Naive thymus-derived CD8-positive, alpha-beta T cell (primary cell): ENCODE data around the gene PYGB. TPM values are rescaled to one million over a fixed set of nuclear protein-coding genes. Genes with fewer than 3 reads are reported as not detected.
"Not testable (repeated sequence)": the region's sequence is repeated elsewhere in the genome, so short reads cannot be mapped to it uniquely, and the experiment has no call there.

ENCODE experiments used
- ATAC-seq, 2 donors: fragments of 150-1000 bp; cut with Tn5 transposase in 1 of 2; sonication (Bioruptor Pico), chemical (Tn5 transposase) in 1 of 2; 1 replicate in 1 of 2; 2 replicates in 1 of 2; pipeline ENCODE4 v1.10.0; 2021; ENCODE audit warnings: mild to moderate bottlenecking in 2 of 2, moderate library complexity in 2 of 2
- POLR2A ChIA-PET: fragments of 350-600 bp; sonication (Branson Sonifier 250); formaldehyde crosslinking; loops from one replicate; lab custom pipeline; 2021; ENCODE audit warnings: antibody characterized with exemption; lab: Charles Lee
- DNase-seq, 10 donors: peaks; one replicate each; pipeline versions ENCODE4 v3.0.0 to v3.0.0-alpha.2; 2020 to 2022
- H3K27ac Mint-ChIP-seq, 10 donors: one replicate each; pipeline ENCODE4 v1.8.0; 2020 to 2022; ENCODE audit warnings: mild to moderate bottlenecking in 10 of 10, mixed read lengths in 10 of 10, moderate library complexity in 4 of 10, inconsistent platforms in 1 of 10
- H3K27me3 Mint-ChIP-seq, 5 donors: one replicate each; pipeline ENCODE4 v1.8.0; 2021 to 2022; ENCODE audit warnings: mixed read lengths in 5 of 5
- H3K36me3 Mint-ChIP-seq, 3 donors: one replicate each; pipeline ENCODE4 v1.8.0; 2020 to 2022; ENCODE audit warnings: mixed read lengths in 3 of 3, mild to moderate bottlenecking in 2 of 3, inconsistent platforms in 1 of 3
- H3K4me1 Mint-ChIP-seq, 4 donors: one replicate each; pipeline ENCODE4 v1.8.0; 2021 to 2022; ENCODE audit warnings: mixed read lengths in 4 of 4
- H3K4me3 Mint-ChIP-seq, 10 donors: one replicate each; pipeline ENCODE4 v1.8.0; 2020 to 2022; ENCODE audit warnings: mild to moderate bottlenecking in 10 of 10, mixed read lengths in 10 of 10, moderate library complexity in 6 of 10, inconsistent platforms in 1 of 10
- H3K9me3 Mint-ChIP-seq, 9 donors: one replicate each; pipeline ENCODE4 v1.8.0; 2020 to 2022; ENCODE audit warnings: mixed read lengths in 9 of 9, mild to moderate bottlenecking in 3 of 9, inconsistent platforms in 1 of 9, moderate library complexity in 1 of 9
- polyA plus RNA-seq, 3 donors: library from polyadenylated mRNA; unstranded; fragments of 300-500 nt; fragmentation: Illumina TruSeq; gene quantifications; one replicate each; pipeline ENCODE4 v1.2.3, GENCODE V29; 2021
- total RNA-seq, 8 experiments: library from RNA in 2 of 8; stranded (reverse) in 2 of 8; gene quantifications; one replicate each; pipeline ENCODE4 v1.2.3 and lab custom pipeline; 2021 to 2026

The PYGB gene
- total and polyA plus RNA-seq, 5 experiments from 2014 or later = 39.9 to 107 (median 54.4) TPM

GRCh38 chr20:25254986-25255680 is 7.2 kb downstream of the PYGB start:
- Mint-ChIP-seq H3K36me3 (peaks cover 0 to 10% (median 0%) of the 10 kb centered on the region in 3 donors), H3K4me3 (peak overlapping the region in 1 of 10 donors; percentile 20), H3K4me1 (peaks cover 38 to 87% (median 77%) of the 10 kb centered on the region in 4 donors), H3K27me3 (no peaks in the 10 kb centered on the region), H3K27ac (peak overlapping the region in 9 of 10 donors; percentile 39 to 93 (median 67)), H3K9me3 (no peaks in the 10 kb centered on the region)
- POLR2A ChIA-PET = no interaction called here
- ATAC-seq (no peak), DNase-seq (peak in 1 of 10 donors; percentile 47)

DNA sequence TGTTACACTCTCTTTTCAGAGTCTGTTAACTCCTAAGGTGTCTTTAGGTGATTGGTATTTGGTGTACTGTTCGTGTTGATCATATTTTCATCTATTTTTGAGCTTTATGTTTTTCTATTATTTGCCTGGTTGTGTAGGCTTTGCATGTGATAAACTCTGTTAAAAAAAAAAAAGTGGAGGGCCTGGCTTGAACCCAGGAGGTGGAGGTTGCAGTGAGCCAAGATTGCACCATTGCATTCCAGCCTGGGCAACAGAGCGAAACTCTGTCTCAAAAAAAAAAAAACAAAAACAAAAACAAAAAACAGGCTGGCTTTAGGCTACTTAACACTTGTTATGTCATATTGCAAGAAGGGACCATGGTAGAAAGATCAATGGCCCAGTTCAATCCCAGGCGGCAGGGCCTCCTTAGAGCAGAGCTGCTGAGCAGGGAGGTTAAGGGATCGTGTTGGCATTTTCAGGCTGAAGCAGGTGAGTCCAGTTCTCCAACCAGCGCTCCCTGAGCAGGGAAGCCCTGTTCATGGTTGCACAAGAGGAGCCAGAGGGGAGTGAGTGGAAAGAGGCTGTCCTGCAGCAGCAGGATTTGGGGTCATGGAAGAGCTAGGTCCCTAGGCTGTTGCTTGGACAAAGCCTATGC is 8.5 kb downstream of the PYGB start:
- POLR2A ChIA-PET = interaction anchor here (0.7 to 2.6 kb wide), 4 partner anchors 57 to 191 kb away, joined by 3 to 9 read pairs (median 4); no protein-coding TSS in a partner anchor
- H3K27me3 Mint-ChIP-seq = no peaks in the 10 kb centered on the region

GRCh38 chr20:25257130-25257529 is 9.2 kb downstream of the PYGB start:
- POLR2A ChIA-PET = interaction anchor here (1.1 to 2.6 kb wide), 4 partner anchors 9 to 192 kb away, joined by 3 to 9 read pairs (median 6); partner anchors contain the start of gene PYGB
- H3K27me3 Mint-ChIP-seq = no peaks in the 10 kb centered on the region
- peaks cover 40 to 86% (median 77%) of the 10 kb centered on the region in 4 donors for H3K4me1 Mint-ChIP-seq
- H3K36me3 Mint-ChIP-seq = peaks cover 0 to 16% (median 3%) of the 10 kb centered on the region in 3 donors
- no peak for ATAC-seq
- H3K9me3 Mint-ChIP-seq = peaks cover 0 to 4% (median 0%) of the 10 kb centered on the region in 9 donors
- DNase-seq = no peak
- H3K27ac Mint-ChIP-seq = peak overlapping the region; percentile 54 to 96 (median 90)
- peak overlapping the region in 3 of 10 donors; percentile 10 to 42 (median 20) for H3K4me3 Mint-ChIP-seq

More for the DNA sequence above, 8.5 kb downstream of the PYGB start:
- H3K9me3 Mint-ChIP-seq = no peaks in the 10 kb centered on the region
- ATAC-seq = no peak
- H3K4me3 Mint-ChIP-seq = peak overlapping the region in 2 of 10 donors; percentile 28 to 41
- H3K27ac Mint-ChIP-seq = peak overlapping the region; percentile 54 to 96 (median 88)
- peaks cover 37 to 86% (median 77%) of the 10 kb centered on the region in 4 donors for H3K4me1 Mint-ChIP-seq
- peaks cover 0 to 12% (median 0%) of the 10 kb centered on the region in 3 donors for H3K36me3 Mint-ChIP-seq
- DNase-seq = no peak

- H3K27ac Mint-ChIP-seq = peak overlapping the region; percentile 87 to 97 (median 94)
- DNase-seq (no peak), ATAC-seq (no peak)
- H3K4me1 Mint-ChIP-seq = peaks cover 40 to 78% (median 70%) of the 10 kb centered on the region in 4 donors
- H3K36me3 Mint-ChIP-seq = peaks cover 0 to 14% (median 3%) of the 10 kb centered on the region in 3 donors
- H3K4me3 Mint-ChIP-seq = peak overlapping the region in 5 of 10 donors; percentile 14 to 83 (median 22)
- H3K27me3 Mint-ChIP-seq = no peaks in the 10 kb centered on the region
- POLR2A ChIA-PET = interaction anchor here (1.1 to 2.6 kb wide), 4 partner anchors 10 to 200 kb away, joined by 4 to 9 read pairs (median 6); partner anchors contain the start of genes ACSS1 and PYGB
- H3K9me3 Mint-ChIP-seq = peaks cover 0 to 4% (median 0%) of the 10 kb centered on the region in 9 donors
Observed at GRCh38 chr20:25257756-25258475, 10.0 kb downstream of the PYGB start.

- peaks cover 43 to 80% (median 71%) of the 10 kb centered on the region in 4 donors for H3K4me1 Mint-ChIP-seq
- peaks cover 0 to 13% (median 3%) of the 10 kb centered on the region in 3 donors for H3K36me3 Mint-ChIP-seq
- peak overlapping the region in 7 of 10 donors; percentile 14 to 85 (median 80) for H3K4me3 Mint-ChIP-seq
- ATAC-seq (no peak), DNase-seq (no peak)
- peaks cover 0 to 4% (median 0%) of the 10 kb centered on the region in 9 donors for H3K9me3 Mint-ChIP-seq
- no peaks in the 10 kb centered on the region for H3K27me3 Mint-ChIP-seq
- POLR2A ChIA-PET = interaction anchor here (1.1 to 3.3 kb wide), 5 partner anchors 10 to 201 kb away, joined by 4 to 61 read pairs (median 8); partner anchors contain the start of genes ACSS1 and PYGB
- H3K27ac Mint-ChIP-seq = peak overlapping the region; percentile 87 to 97 (median 94)
Observed at GRCh38 chr20:25258476-25258805, 10.6 kb downstream of the PYGB start.

- ATAC-seq (no peak), DNase-seq (no peak)
- Mint-ChIP-seq H3K27ac (peak overlapping the region; percentile 87 to 97 (median 95)), H3K4me3 (peak overlapping the region in 8 of 10 donors; percentile 58 to 85 (median 80)), H3K27me3 (no peaks in the 10 kb centered on the region), H3K4me1 (peaks cover 41 to 81% (median 71%) of the 10 kb centered on the region in 4 donors), H3K9me3 (peaks cover 0 to 4% (median 0%) of the 10 kb centered on the region in 9 donors), H3K36me3 (peaks cover 0 to 10% (median 3%) of the 10 kb centered on the region in 3 donors)
- POLR2A ChIA-PET = interaction anchor here (1.1 to 3.3 kb wide), 4 partner anchors 10 to 201 kb away, joined by 4 to 61 read pairs (median 7); partner anchors contain the start of genes ACSS1 and PYGB
Observed at GRCh38 chr20:25258828-25259227, 10.9 kb downstream of the PYGB start.

GRCh38 chr20:25259358-25259757 is 11.5 kb downstream of the PYGB start:
- Mint-ChIP-seq H3K36me3 (peaks cover 0 to 14% (median 8%) of the 10 kb centered on the region in 3 donors), H3K9me3 (peaks cover 0 to 4% (median 0%) of the 10 kb centered on the region in 9 donors), H3K27me3 (no peaks in the 10 kb centered on the region), H3K4me1 (peaks cover 40 to 80% (median 70%) of the 10 kb centered on the region in 4 donors), H3K4me3 (peak overlapping the region; percentile 46 to 85 (median 80)), H3K27ac (peak overlapping the region; percentile 87 to 97 (median 95))
- peak; percentile 15 to 25 for ATAC-seq
- POLR2A ChIA-PET = interaction anchor here (0.6 to 3.3 kb wide), 8 partner anchors 8 to 202 kb away, joined by 3 to 61 read pairs (median 4); partner anchors contain the start of genes ACSS1 and PYGB
- peak in 1 of 10 donors; percentile 55 for DNase-seq

GRCh38 chr20:25259788-25260254 is 11.9 kb downstream of the PYGB start:
- peaks cover 0 to 4% (median 0%) of the 10 kb centered on the region in 9 donors for H3K9me3 Mint-ChIP-seq
- POLR2A ChIA-PET = interaction anchor here (0.6 to 3.3 kb wide), 7 partner anchors 8 to 202 kb away, joined by 3 to 61 read pairs (median 4); partner anchors contain the start of genes ACSS1 and PYGB
- no peaks in the 10 kb centered on the region for H3K27me3 Mint-ChIP-seq
- ATAC-seq (peak; percentile 87 to 88), DNase-seq (peak in 9 of 10 donors; percentile 33 to 84 (median 61))
- peak overlapping the region; percentile 87 to 97 (median 95) for H3K27ac Mint-ChIP-seq
- peak overlapping the region; percentile 46 to 85 (median 80) for H3K4me3 Mint-ChIP-seq
- H3K36me3 Mint-ChIP-seq = peaks cover 0 to 12% (median 11%) of the 10 kb centered on the region in 3 donors
- peaks cover 39 to 76% (median 67%) of the 10 kb centered on the region in 4 donors for H3K4me1 Mint-ChIP-seq

DNA sequence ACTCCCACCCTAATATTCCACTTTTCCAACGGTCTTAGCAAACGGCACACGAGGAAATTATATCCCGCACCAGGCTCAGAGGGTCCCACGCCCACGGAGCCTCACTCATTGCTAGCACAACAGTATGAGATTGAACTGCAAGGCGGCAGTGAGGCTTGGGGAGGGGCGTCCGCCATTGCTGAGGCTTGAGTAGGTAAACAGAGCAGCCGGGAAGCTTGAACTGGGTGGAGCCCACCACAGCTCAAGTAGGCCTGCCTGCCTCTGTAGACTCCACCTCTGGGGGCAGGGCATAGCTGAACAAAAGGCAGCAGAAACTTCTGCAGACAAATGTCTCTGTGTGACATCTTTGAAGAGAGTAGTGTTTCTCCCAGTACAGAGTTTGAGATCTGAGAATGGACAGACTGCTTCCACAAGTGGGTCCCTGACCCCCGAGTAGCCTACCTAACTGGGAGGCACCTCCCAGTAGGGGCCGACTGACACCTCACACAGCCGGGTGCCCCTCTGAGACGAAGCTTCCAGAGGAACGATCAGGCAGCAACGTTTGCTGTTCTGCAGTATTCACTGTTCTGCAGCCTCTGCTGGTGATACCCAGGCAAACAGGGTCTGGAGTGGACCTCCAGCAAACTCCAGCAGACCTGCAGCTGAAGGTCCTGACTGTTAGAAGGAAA is 13.0 kb downstream of the PYGB start:
- Mint-ChIP-seq H3K4me3 (peak overlapping the region; percentile 58 to 85 (median 80)), H3K27ac (peak overlapping the region; percentile 87 to 97 (median 96)), H3K4me1 (peaks cover 38 to 68% (median 63%) of the 10 kb centered on the region in 4 donors), H3K36me3 (peaks cover 0 to 11% (median 11%) of the 10 kb centered on the region in 3 donors)
- peak in 9 of 10 donors; percentile 33 to 77 (median 66) for DNase-seq
- not testable (repeated sequence) for ATAC-seq, H3K27me3 Mint-ChIP-seq, H3K9me3 Mint-ChIP-seq
- POLR2A ChIA-PET = interaction anchor here (0.9 to 3.3 kb wide), 8 partner anchors 9 to 269 kb away, joined by 3 to 61 read pairs (median 4); partner anchors contain the start of genes ACSS1, APMAP, ENTPD6 and PYGB

- no peaks in the 10 kb centered on the region for H3K27me3 Mint-ChIP-seq
- H3K4me3 Mint-ChIP-seq = no peak overlapping the region
- H3K4me1 Mint-ChIP-seq = peaks cover 9 to 15% (median 12%) of the 10 kb centered on the region in 4 donors
- ATAC-seq (no peak), DNase-seq (peak in 1 of 10 donors; percentile 45)
- H3K36me3 Mint-ChIP-seq = peaks cover 0 to 53% (median 14%) of the 10 kb centered on the region in 3 donors
- peak overlapping the region in 4 of 10 donors; percentile 56 to 76 (median 70) for H3K27ac Mint-ChIP-seq
- no peaks in the 10 kb centered on the region for H3K9me3 Mint-ChIP-seq
- POLR2A ChIA-PET = interaction anchor here (1.5 kb wide), 1 partner anchor 9 kb away, joined by 5 read pairs; no protein-coding TSS in a partner anchor
Observed at GRCh38 chr20:25269057-25269832, 21.4 kb downstream of the PYGB start.
